A549 (cell line): ENCODE data around the gene BPI. TPM values are rescaled to one million over a fixed set of nuclear protein-coding genes. Genes with fewer than 3 reads are reported as not detected.
A peak's percentile ranks its signal among the peaks of the same experiment; 100 is the strongest.

Experiments
- ATAC-seq, 2 experiments: fragments of 200-7000 bp in 1 of 2; fragments of >200 bp in 1 of 2; cut with Nextera tagmentation in 1 of 2; cut with Tn5 transposase in 1 of 2; 3 replicates each; pipeline versions ENCODE4 v1.8.0 to v1.9.1; 2018 to 2020; ENCODE audit warnings: mild to moderate bottlenecking in 1 of 2, moderate library complexity in 1 of 2
- CTCF ChIA-PET: fragments of 300-600 bp; sonication (Branson Sonifier 250); formaldehyde crosslinking; extraction: SDS; loops from one replicate; lab custom pipeline; 2021; ENCODE audit warnings: antibody characterized with exemption, inconsistent platforms; lab: Yijun Ruan, JAX
- POLR2A ChIA-PET: fragments of 350-600 bp; formaldehyde crosslinking; extraction: SDS; loops from one replicate; lab custom pipeline; 2021; ENCODE audit warnings: antibody characterized with exemption, inconsistent platforms; lab: Yijun Ruan, JAX
- DNase-seq, 2 experiments: peaks; one replicate each; pipeline versions ENCODE4 v3.0.0 to v3.0.0-alpha.2; 2011 to 2016; ENCODE audit warnings: low read depth in 1 of 2, low spot score in 1 of 2
- FAIRE-seq: peaks from 2 replicates; lab custom pipeline; 2011; peaks lifted over from hg19 to GRCh38; lab: Jason Lieb, UNC
- H3K27ac ChIP-seq, 2 experiments: fragments of >200 bp; sonication (Bioruptor Twin); formaldehyde crosslinking; 3 replicates each; pipeline ENCODE4 v1.5.1; 2016 to 2017
- H3K4me1 ChIP-seq: fragments of >200 bp; sonication (Bioruptor Twin); formaldehyde crosslinking; 3 replicates; pipeline ENCODE4 v1.6.1; 2016
- H3K4me2 ChIP-seq: fragments of >200 bp; sonication (Bioruptor Twin); formaldehyde crosslinking; 3 replicates; pipeline ENCODE4 v1.6.1; 2016
- H3K4me3 ChIP-seq: fragments of >200 bp; sonication (Bioruptor Twin); formaldehyde crosslinking; 3 replicates; pipeline ENCODE4 v1.5.1; 2016
- H3K9me3 ChIP-seq: fragments of >200 bp; sonication (Bioruptor Twin); formaldehyde crosslinking; 3 replicates; pipeline ENCODE4 v1.6.1; 2016
- BHLHE40 ChIP-seq: IDR thresholded peaks from 2 replicates; pipeline ENCODE4 v1.6.1; 2012; ENCODE audit warnings: low read depth, low read length, inconsistent platforms
- CBX2 ChIP-seq: fragments of 200-600 bp; sonication (generic); IDR thresholded peaks from 2 replicates; pipeline ENCODE4 v1.6.1; 2016; ENCODE audit warnings: low read depth, mild to moderate bottlenecking, borderline replicate concordance
- CBX8 ChIP-seq: fragments of 200-600 bp; sonication (generic); IDR thresholded peaks from 2 replicates; pipeline ENCODE4 v1.6.1; 2016
- CHD2 ChIP-seq: fragments of 150-350 bp; IDR thresholded peaks from 2 replicates; pipeline ENCODE4 v1.6.1; 2014; ENCODE audit warnings: low read length; ENCODE audit not compliant: partially characterized antibody
- EHF ChIP-seq: fragments of 250-450 bp; sonication (Bioruptor Pico); IDR thresholded peaks from 2 replicates; pipeline ENCODE4 v1.5.0; 2020; ENCODE audit warnings: mild to moderate bottlenecking
- EHMT2 ChIP-seq: fragments of 200-600 bp; sonication (generic); IDR thresholded peaks from 2 replicates; pipeline ENCODE4 v1.6.1; 2016; ENCODE audit warnings: antibody characterized with exemption, low read depth, mild to moderate bottlenecking, moderate library complexity
- EP300 ChIP-seq, 2 experiments: fragments of >200 bp; sonication (Bioruptor Twin); formaldehyde crosslinking; IDR thresholded peaks; 2 replicates in 1 of 2; 3 replicates in 1 of 2; pipeline ENCODE4 v1.6.1; 2016 to 2017
- ESRRA ChIP-seq: fragments of 150-350 bp; IDR thresholded peaks from 2 replicates; pipeline ENCODE4 v1.6.1; 2014; ENCODE audit warnings: mild to moderate bottlenecking, low read length, borderline replicate concordance
- FOSB ChIP-seq: fragments of 250-450 bp; sonication (Bioruptor Pico); IDR thresholded peaks from 2 replicates; pipeline ENCODE4 v1.5.0; 2020; ENCODE audit warnings: mild to moderate bottlenecking, moderate library complexity
- FOSL2 ChIP-seq, 2 experiments: fragments of 450-650 bp in 1 of 2; fragments of >200 bp in 1 of 2; sonication (Bioruptor Twin) in 1 of 2; formaldehyde crosslinking; IDR thresholded peaks; 2 replicates each; pipeline versions ENCODE4 v1.5.0 to v1.6.1; 2016 to 2020; ENCODE audit warnings: mild to moderate bottlenecking in 1 of 2, moderate library complexity in 1 of 2
- HDAC2 ChIP-seq: fragments of 200-600 bp; sonication (generic); IDR thresholded peaks from 2 replicates; pipeline ENCODE4 v1.6.1; 2016
- HES2 ChIP-seq: fragments of >200 bp; sonication (Bioruptor Twin); formaldehyde crosslinking; IDR thresholded peaks from 2 replicates; pipeline ENCODE4 v1.6.1; 2016
- HEYL ChIP-seq: fragments of 250-450 bp; sonication (Bioruptor Pico); IDR thresholded peaks from 2 replicates; pipeline ENCODE4 v1.8.0; 2021; ENCODE audit warnings: mild to moderate bottlenecking, moderate library complexity
- HOXA7 ChIP-seq: fragments of 250-450 bp; sonication (Bioruptor Pico); IDR thresholded peaks from 2 replicates; pipeline ENCODE4 v1.5.0; 2020; ENCODE audit warnings: mild to moderate bottlenecking, moderate library complexity
- JUNB ChIP-seq: fragments of >200 bp; sonication (Bioruptor Twin); formaldehyde crosslinking; IDR thresholded peaks from 2 replicates; pipeline ENCODE4 v1.6.1; 2016
- MAFK ChIP-seq: fragments of 450-650 bp; IDR thresholded peaks from 2 replicates; pipeline ENCODE4 v1.6.1; 2014; ENCODE audit not compliant: partially characterized antibody
- MYC ChIP-seq: IDR thresholded peaks from 2 replicates; pipeline ENCODE4 v1.6.1; 2012; ENCODE audit warnings: mild to moderate bottlenecking, inconsistent platforms, low read length, improper control_type of control experiment, borderline replicate concordance
- NPAS2 ChIP-seq: fragments of 250-450 bp; sonication (Bioruptor Pico); IDR thresholded peaks from 2 replicates; pipeline ENCODE4 v1.8.0; 2022; ENCODE audit warnings: mild to moderate bottlenecking, moderate library complexity, borderline replicate concordance
- NR3C1 ChIP-seq: fragments of >200 bp; sonication (Bioruptor Twin); formaldehyde crosslinking; IDR thresholded peaks from 3 replicates; pipeline ENCODE4 v1.6.1; 2017
- PHF8 ChIP-seq: fragments of 200-600 bp; sonication (generic); IDR thresholded peaks from 2 replicates; pipeline ENCODE4 v1.6.1; 2016; ENCODE audit warnings: low read depth, mild to moderate bottlenecking, antibody characterized with exemption, moderate library complexity, borderline replicate concordance
- POLR2A ChIP-seq: IDR thresholded peaks from 2 replicates; pipeline ENCODE4 v1.6.1; 2012; ENCODE audit warnings: mild to moderate bottlenecking, low read length
- POLR2AphosphoS2 ChIP-seq: conservative IDR thresholded peaks from 2 replicates; pipeline ENCODE4 v1.6.1; 2012; ENCODE audit warnings: low read length, improper control_type of control experiment, inconsistent platforms
- RFX5 ChIP-seq: fragments of 450-650 bp; IDR thresholded peaks from 2 replicates; pipeline ENCODE4 v1.7.1; 2014; ENCODE audit warnings: antibody characterized with exemption, mild to moderate bottlenecking, moderate library complexity
- SREBF2 ChIP-seq: fragments of 450-650 bp; IDR thresholded peaks from 2 replicates; pipeline ENCODE4 v1.6.1; 2014; ENCODE audit warnings: mild to moderate bottlenecking, moderate library complexity
- TFCP2L1 ChIP-seq: fragments of 250-450 bp; sonication (Bioruptor Pico); IDR thresholded peaks from 2 replicates; pipeline ENCODE4 v1.5.0; 2021; ENCODE audit warnings: mild to moderate bottlenecking
- ZC3H11A ChIP-seq: fragments of 450-650 bp; IDR thresholded peaks from 2 replicates; pipeline ENCODE4 v1.6.1; 2014; ENCODE audit warnings: antibody characterized with exemption, mild to moderate bottlenecking
- ZFP36 ChIP-seq: fragments of 450-650 bp; IDR thresholded peaks from 2 replicates; pipeline ENCODE4 v1.6.1; 2014; ENCODE audit warnings: borderline replicate concordance; ENCODE audit not compliant: partially characterized antibody
- ZSCAN20 ChIP-seq: fragments of 250-450 bp; sonication (Bioruptor Pico); IDR thresholded peaks from 2 replicates; pipeline ENCODE4 v1.8.0; 2022; ENCODE audit warnings: mild to moderate bottlenecking, moderate library complexity
- WGBS: methylation state at CpG from one replicate; pipeline ENCODE4 v1.1.6; 2017; ENCODE audit errors: missing lambda C conversion rate; 5-methylcytosine and 5-hydroxymethylcytosine counted together
- polyA plus RNA-seq, 4 experiments: library from polyadenylated mRNA; depleted of rRNA in 3 of 4; stranded (reverse); fragments of >200 nt; fragmentation: RNase III in 1 of 4; extraction: RNeasy Plus Mini Kit Qiagen cat#74134 plus additional on column Dnase treatment in 1 of 4; gene quantifications; 2 replicates in 3 of 4; 3 replicates in 1 of 4; pipeline ENCODE4 v1.2.3, GENCODE V29; 2011 to 2017
- TF ChIP-seq, protein P1 (sequence below): fragments of >200 bp; sonication (Bioruptor Twin); formaldehyde crosslinking; IDR thresholded peaks from 3 replicates; pipeline ENCODE4 v1.5.1; 2016
- TF ChIP-seq, protein P2 (sequence below): IDR thresholded peaks from 2 replicates; pipeline ENCODE4 v1.6.1; 2012

The BPI gene
- polyA plus RNA-seq, 2 of the 4 experiments (the other 2 are of a cell fraction), result not detected

GRCh38 chr20:38358556-38358955 lies 54.6 kb downstream of the BPI start:
- Histone ChIP-seq H3K4me1 (no peaks in the 10 kb centered on the region), H3K27ac (no peak overlapping the region), H3K4me2 (no peak overlapping the region), H3K4me3 (no peak overlapping the region), H3K9me3 (no peaks in the 10 kb centered on the region)
- POLR2A ChIA-PET, result no interaction called here
- WGBS, result 73% methylated on average over 7 of the region's 7 CpGs
- FAIRE-seq (no peak), ATAC-seq (no peak), DNase-seq (no peak)
- CTCF ChIA-PET, result interaction anchor here (0.6 kb wide), 1 partner anchor 14 kb away, joined by 3 read pairs; no protein-coding TSS in a partner anchor
- TF ChIP-seq TFCP2L1 (CRISPR knock-in tag) (no peak), CBX8 (no peak), POLR2A (no peak), FOSB (CRISPR knock-in tag) (no peak), SREBF2 (no peak), CHD2 (no peak), EHF (CRISPR knock-in tag) (no peak)
- TF ChIP-seq, protein P1, sequence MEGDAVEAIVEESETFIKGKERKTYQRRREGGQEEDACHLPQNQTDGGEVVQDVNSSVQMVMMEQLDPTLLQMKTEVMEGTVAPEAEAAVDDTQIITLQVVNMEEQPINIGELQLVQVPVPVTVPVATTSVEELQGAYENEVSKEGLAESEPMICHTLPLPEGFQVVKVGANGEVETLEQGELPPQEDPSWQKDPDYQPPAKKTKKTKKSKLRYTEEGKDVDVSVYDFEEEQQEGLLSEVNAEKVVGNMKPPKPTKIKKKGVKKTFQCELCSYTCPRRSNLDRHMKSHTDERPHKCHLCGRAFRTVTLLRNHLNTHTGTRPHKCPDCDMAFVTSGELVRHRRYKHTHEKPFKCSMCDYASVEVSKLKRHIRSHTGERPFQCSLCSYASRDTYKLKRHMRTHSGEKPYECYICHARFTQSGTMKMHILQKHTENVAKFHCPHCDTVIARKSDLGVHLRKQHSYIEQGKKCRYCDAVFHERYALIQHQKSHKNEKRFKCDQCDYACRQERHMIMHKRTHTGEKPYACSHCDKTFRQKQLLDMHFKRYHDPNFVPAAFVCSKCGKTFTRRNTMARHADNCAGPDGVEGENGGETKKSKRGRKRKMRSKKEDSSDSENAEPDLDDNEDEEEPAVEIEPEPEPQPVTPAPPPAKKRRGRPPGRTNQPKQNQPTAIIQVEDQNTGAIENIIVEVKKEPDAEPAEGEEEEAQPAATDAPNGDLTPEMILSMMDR, result no peak

- no peak for FAIRE-seq
- POLR2A ChIA-PET, result no interaction called here
These were observed 59.2 kb downstream of the BPI start for GRCh38 chr20:38363004-38363747.

DNA sequence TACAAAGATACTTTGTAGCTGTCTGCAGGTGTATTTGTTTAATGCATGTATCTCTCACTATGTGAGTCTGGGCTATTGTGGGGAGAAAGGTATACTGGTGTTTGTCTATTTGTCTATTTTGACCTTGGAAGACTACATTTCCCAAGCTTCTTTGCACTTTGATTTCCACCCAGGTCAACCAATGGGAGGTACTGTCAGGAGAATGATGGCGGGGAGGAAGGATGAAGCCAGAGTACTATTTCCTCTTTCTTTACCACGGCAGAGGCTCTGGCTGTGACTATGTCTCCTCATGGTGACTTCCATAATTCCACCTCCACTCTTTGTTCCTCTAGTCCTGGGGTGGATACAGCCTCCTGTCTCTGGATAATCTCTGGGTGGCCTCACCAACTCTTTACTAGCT lies 65.4 kb downstream of the BPI start:
- H3K27ac ChIP-seq, result no peak overlapping the region
- 0 out of 3 replicates have a peak overlapping the region, but pooled peaks have one; percentile 19 for H3K4me2 ChIP-seq
- FAIRE-seq (no peak), ATAC-seq (peak in 1 of 2 experiments; percentile 56; a peak in 3 of 6 replicates), DNase-seq (no peak)
- H3K4me3 ChIP-seq, result no peak overlapping the region
- WGBS, result 37% methylated on average over 2 of the region's 2 CpGs
- ChIA-PET CTCF (no interaction called here), POLR2A (no interaction called here)
- TF ChIP-seq NR3C1 (no peak), HDAC2 (no peak), ESRRA (no peak), CBX8 (no peak)
- H3K4me1 ChIP-seq, result no peaks in the 10 kb centered on the region
- no peaks in the 10 kb centered on the region for H3K9me3 ChIP-seq

More at GRCh38 chr20:38363004-38363747, 59.2 kb downstream of the BPI start:
- DNase-seq (no peak), ATAC-seq (no peak)
- CTCF ChIA-PET, result interaction anchor here (0.6 kb wide), 2 partner anchors 380 to 685 kb away, joined by 3 read pairs; no protein-coding TSS in a partner anchor
- WGBS, result 72% methylated on average over 8 of the region's 8 CpGs
- no peak overlapping the region for H3K4me2 ChIP-seq
- H3K4me3 ChIP-seq, result no peak overlapping the region
- H3K27ac ChIP-seq, result no peak overlapping the region
- H3K9me3 ChIP-seq, result no peaks in the 10 kb centered on the region
- no peaks in the 10 kb centered on the region for H3K4me1 ChIP-seq
- TF ChIP-seq JUNB, result no peak
- no peak for TF ChIP-seq ZC3H11A
- TF ChIP-seq PHF8, result no peak
- TF ChIP-seq EHMT2, result no peak
- TF ChIP-seq SREBF2, result no peak
- TF ChIP-seq MAFK, result peak; percentile 78
- no peak for TF ChIP-seq BHLHE40
- TF ChIP-seq RFX5, result no peak
- no peak for TF ChIP-seq HOXA7 (CRISPR knock-in tag)

DNA sequence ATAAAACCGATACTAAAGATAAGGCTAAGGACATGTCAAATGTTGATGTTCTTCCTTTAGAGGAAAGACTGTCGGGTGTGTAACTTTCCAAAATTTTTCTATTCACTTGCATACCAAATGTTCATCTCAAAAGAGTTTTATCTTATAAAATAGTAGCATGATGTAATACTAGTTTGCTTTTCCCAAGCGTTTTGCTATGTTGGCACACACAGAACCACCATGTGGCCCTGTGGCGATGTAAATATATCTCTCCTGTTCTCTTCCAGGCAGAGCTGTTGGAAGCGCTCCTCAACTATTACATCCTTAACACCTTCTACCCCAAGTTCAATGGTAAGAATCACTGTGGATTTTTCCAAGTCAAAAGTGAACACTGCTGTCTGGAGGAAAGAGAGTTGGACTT lies 68.8 kb downstream of the BPI start:
- no peak overlapping the region for H3K4me2 ChIP-seq
- no peak for ATAC-seq
- FAIRE-seq, result no peak
- H3K4me1 ChIP-seq, result no peaks in the 10 kb centered on the region
- no peak for DNase-seq
- no peak overlapping the region for H3K4me3 ChIP-seq
- ChIA-PET POLR2A (no interaction called here), CTCF (interaction anchor here (1.1 to 2.2 kb wide), 2 partner anchors 35 to 86 kb away, joined by 4 read pairs; no protein-coding TSS in a partner anchor)
- 71% methylated on average over 5 of the region's 5 CpGs for WGBS
- H3K9me3 ChIP-seq, result no peaks in the 10 kb centered on the region
- H3K27ac ChIP-seq, result no peak overlapping the region
- TF ChIP-seq EHF (CRISPR knock-in tag) (no peak), HEYL (CRISPR knock-in tag) (no peak), EP300 (IDR thresholded peaks at IDR 0.05) (no peak), CBX8 (no peak), CBX2 (no peak), RFX5 (no peak), ZFP36 (no peak), MYC (no peak), POLR2AphosphoS2 (no peak), FOSL2 (IDR thresholded peaks at IDR 0.05) (no peak), FOSL2 (CRISPR knock-in tag; IDR thresholded peaks at IDR 0.05) (no peak), NPAS2 (CRISPR knock-in tag) (no peak), HES2 (no peak), HOXA7 (CRISPR knock-in tag) (no peak), ZSCAN20 (CRISPR knock-in tag) (no peak), HDAC2 (no peak)
- TF ChIP-seq, protein P2, sequence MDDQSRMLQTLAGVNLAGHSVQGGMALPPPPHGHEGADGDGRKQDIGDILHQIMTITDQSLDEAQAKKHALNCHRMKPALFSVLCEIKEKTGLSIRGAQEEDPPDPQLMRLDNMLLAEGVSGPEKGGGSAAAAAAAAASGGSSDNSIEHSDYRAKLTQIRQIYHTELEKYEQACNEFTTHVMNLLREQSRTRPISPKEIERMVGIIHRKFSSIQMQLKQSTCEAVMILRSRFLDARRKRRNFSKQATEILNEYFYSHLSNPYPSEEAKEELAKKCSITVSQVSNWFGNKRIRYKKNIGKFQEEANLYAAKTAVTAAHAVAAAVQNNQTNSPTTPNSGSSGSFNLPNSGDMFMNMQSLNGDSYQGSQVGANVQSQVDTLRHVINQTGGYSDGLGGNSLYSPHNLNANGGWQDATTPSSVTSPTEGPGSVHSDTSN, result no peak
